Osteoblast (primary cell): ENCODE data around the gene MEAK7. TPM values are rescaled to one million over a fixed set of nuclear protein-coding genes. Genes with fewer than 3 reads are reported as not detected.

Source experiments
- DNase-seq: peaks from one replicate; pipeline ENCODE4 v3.0.0; 2011; ENCODE audit warnings: low spot score, mixed read lengths; ENCODE audit not compliant: insufficient read length; ENCODE audit errors: missing footprints
- H2AFZ ChIP-seq: 2 replicates; pipeline ENCODE4 v1.6.0; 2011; ENCODE audit warnings: mild to moderate bottlenecking, low read length
- H3K27ac ChIP-seq: 2 replicates; pipeline ENCODE4 v1.5.1; 2011; ENCODE audit warnings: mild to moderate bottlenecking, low read depth, low read length, moderate library complexity
- H3K27me3 ChIP-seq: 2 replicates; pipeline ENCODE4 v1.6.0; 2012; ENCODE audit warnings: mild to moderate bottlenecking, control low read depth, inconsistent platforms, low read length, moderate library complexity; ENCODE audit not compliant: insufficient read depth
- H3K36me3 ChIP-seq: 2 replicates; pipeline ENCODE4 v1.5.1; 2011; ENCODE audit warnings: mild to moderate bottlenecking, low read length, control low read depth, moderate library complexity; ENCODE audit not compliant: insufficient read depth
- H3K4me1 ChIP-seq: 2 replicates; pipeline ENCODE4 v1.5.1; 2011; ENCODE audit warnings: mild to moderate bottlenecking, low read length, control low read depth, moderate library complexity; ENCODE audit not compliant: insufficient read depth
- H3K4me2 ChIP-seq: 2 replicates; pipeline ENCODE4 v1.6.0; 2011; ENCODE audit warnings: mild to moderate bottlenecking, low read length; ENCODE audit not compliant: insufficient read depth
- H3K4me3 ChIP-seq: fragments of 200-600 bp; sonication (generic); 3 replicates; pipeline ENCODE4 v1.5.1; 2012; ENCODE audit warnings: mild to moderate bottlenecking, low read length, inconsistent platforms; ENCODE audit not compliant: insufficient read depth
- H3K79me2 ChIP-seq: 2 replicates; pipeline ENCODE4 v1.6.0; 2012; ENCODE audit warnings: mild to moderate bottlenecking, low read length, control low read depth, inconsistent platforms; ENCODE audit not compliant: insufficient read depth
- H3K9me3 ChIP-seq: 2 replicates; pipeline ENCODE4 v1.5.1; 2011; ENCODE audit warnings: low read depth, low read length, control low read depth
- H4K20me1 ChIP-seq: 2 replicates; pipeline ENCODE4 v1.6.0; 2012; ENCODE audit warnings: mild to moderate bottlenecking, low read length, control low read depth; ENCODE audit not compliant: insufficient read depth
- total RNA-seq: library from RNA; depleted of rRNA; stranded (reverse); fragments of >200 nt; gene quantifications from 2 replicates; pipeline ENCODE4 v1.2.3, GENCODE V29; 2012
- TF ChIP-seq, protein P1 (sequence below): IDR thresholded peaks from 2 replicates; pipeline ENCODE4 v1.5.1; 2011; ENCODE audit warnings: mild to moderate bottlenecking, low read depth, low read length, moderate library complexity; ENCODE audit errors: extremely low read depth

The MEAK7 gene
- total RNA-seq, 1 donor = 24.2 TPM

DNA sequence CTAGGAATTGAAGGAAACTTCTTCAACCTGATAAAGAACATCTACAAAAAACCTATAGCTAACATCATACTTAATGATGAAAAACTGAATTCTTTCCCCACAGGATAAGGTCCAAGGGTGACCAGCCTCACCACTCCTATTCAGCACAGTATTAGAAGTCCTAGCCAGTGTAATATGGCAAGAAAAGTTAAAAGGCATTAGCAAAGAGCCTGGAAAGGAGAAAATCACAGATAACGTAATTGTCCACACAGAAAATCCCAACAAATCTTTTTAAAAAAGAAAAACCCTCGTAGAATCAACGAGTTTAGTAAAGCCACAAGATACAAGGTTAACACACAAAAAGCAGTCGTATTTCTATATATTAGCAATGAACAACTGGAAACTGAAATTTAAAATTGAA is 37.8 kb downstream of the MEAK7 start:
- peaks cover 33% of the 10 kb centered on the region for H3K36me3 ChIP-seq
- H3K27me3 ChIP-seq = no peaks in the 10 kb centered on the region
- no peaks in the 10 kb centered on the region for H3K4me1 ChIP-seq
- H3K4me3 ChIP-seq = no peak overlapping the region
- H3K27ac ChIP-seq = no peak overlapping the region
- H3K9me3 ChIP-seq = no peaks in the 10 kb centered on the region
- TF ChIP-seq, protein P1, sequence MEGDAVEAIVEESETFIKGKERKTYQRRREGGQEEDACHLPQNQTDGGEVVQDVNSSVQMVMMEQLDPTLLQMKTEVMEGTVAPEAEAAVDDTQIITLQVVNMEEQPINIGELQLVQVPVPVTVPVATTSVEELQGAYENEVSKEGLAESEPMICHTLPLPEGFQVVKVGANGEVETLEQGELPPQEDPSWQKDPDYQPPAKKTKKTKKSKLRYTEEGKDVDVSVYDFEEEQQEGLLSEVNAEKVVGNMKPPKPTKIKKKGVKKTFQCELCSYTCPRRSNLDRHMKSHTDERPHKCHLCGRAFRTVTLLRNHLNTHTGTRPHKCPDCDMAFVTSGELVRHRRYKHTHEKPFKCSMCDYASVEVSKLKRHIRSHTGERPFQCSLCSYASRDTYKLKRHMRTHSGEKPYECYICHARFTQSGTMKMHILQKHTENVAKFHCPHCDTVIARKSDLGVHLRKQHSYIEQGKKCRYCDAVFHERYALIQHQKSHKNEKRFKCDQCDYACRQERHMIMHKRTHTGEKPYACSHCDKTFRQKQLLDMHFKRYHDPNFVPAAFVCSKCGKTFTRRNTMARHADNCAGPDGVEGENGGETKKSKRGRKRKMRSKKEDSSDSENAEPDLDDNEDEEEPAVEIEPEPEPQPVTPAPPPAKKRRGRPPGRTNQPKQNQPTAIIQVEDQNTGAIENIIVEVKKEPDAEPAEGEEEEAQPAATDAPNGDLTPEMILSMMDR = no peak
- H3K79me2 ChIP-seq = peaks cover 9% of the 10 kb centered on the region
- no peak overlapping the region for H3K4me2 ChIP-seq
- DNase-seq = no peak
- H2AFZ ChIP-seq = no peak overlapping the region
- H4K20me1 ChIP-seq = peaks cover 10% of the 10 kb centered on the region

DNA sequence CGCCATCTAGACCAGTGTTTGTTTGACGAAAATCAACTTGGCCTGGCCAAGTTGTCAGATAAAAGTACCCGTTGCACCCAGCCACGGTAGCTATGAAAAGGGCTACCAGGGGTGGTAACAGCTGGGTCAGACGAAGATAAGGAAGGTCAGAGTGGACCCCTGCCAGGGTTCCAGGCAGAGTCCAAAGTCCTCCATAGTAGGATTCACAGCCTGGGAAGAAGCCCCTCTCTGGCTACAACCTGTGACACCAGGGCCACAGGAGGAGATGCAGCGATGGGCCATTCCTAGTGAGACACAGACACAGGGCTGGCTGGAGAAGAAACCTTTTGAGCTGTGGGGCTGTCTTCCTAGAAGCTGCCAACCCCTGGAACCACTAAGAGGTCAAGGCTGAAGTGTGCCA is 39.3 kb downstream of the MEAK7 start:
- TF ChIP-seq, protein P1 = no peak
- Histone ChIP-seq H2AFZ (no peak overlapping the region), H3K4me3 (no peak overlapping the region), H3K27ac (no peak overlapping the region), H3K4me2 (no peak overlapping the region), H3K9me3 (no peaks in the 10 kb centered on the region), H4K20me1 (peaks cover 10% of the 10 kb centered on the region), H3K27me3 (no peaks in the 10 kb centered on the region), H3K36me3 (peaks cover 39% of the 10 kb centered on the region), H3K79me2 (peaks cover 4% of the 10 kb centered on the region), H3K4me1 (no peaks in the 10 kb centered on the region)
- no peak for DNase-seq

DNA sequence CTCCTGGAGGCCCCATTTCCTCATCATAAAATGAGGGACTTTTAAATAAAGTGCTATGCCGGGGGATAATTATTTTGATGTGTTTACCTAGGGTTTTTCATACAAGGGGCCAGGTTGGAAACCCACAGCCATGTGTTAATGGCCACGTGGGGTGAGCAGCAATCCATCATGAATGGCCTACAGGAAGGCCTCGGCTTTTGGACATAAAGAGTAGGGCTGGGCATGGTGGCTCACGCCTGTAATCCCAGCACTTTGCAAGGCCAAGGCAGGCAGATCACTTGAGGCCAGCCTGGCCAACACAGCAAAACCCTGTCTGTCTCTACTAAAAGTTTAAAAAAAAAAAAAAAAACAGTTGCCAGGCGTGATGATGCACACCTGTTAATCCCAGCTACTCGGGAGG is 40.3 kb downstream of the MEAK7 start:
- no peaks in the 10 kb centered on the region for H3K4me1 ChIP-seq
- H3K4me3 ChIP-seq = no peak overlapping the region
- no peak overlapping the region for H3K4me2 ChIP-seq
- H4K20me1 ChIP-seq = peaks cover 10% of the 10 kb centered on the region
- peaks cover 41% of the 10 kb centered on the region for H3K36me3 ChIP-seq
- peaks cover 4% of the 10 kb centered on the region for H3K79me2 ChIP-seq
- H2AFZ ChIP-seq = no peak overlapping the region
- H3K27me3 ChIP-seq = no peaks in the 10 kb centered on the region
- H3K27ac ChIP-seq = no peak overlapping the region
- no peak for DNase-seq
- TF ChIP-seq, protein P1 = no peak
- H3K9me3 ChIP-seq = no peaks in the 10 kb centered on the region

DNA sequence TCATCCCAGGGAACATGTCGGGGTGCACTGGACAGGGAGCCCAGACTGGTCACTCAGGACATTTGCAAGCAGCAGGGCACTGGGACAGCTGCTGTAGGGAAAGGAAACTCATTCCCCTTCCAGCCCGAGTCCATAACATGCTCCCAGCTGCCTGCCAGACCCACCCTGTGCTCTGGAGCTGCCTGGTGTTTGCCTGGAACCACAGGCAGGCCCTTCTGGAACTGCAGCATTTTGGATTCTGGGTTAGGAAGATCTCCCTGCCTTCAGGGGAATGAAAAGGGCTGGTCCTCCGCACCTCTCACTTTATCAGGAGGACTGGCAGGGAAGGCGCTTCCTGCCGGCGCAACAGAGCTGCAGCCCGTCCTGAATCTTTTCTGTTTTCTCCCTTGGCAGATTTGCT is 41.2 kb downstream of the MEAK7 start:
- Histone ChIP-seq H3K4me3 (no peak overlapping the region), H3K27me3 (no peaks in the 10 kb centered on the region), H3K4me2 (no peak overlapping the region), H3K79me2 (peaks cover 4% of the 10 kb centered on the region), H3K4me1 (no peaks in the 10 kb centered on the region), H3K9me3 (no peaks in the 10 kb centered on the region), H2AFZ (no peak overlapping the region), H3K36me3 (peaks cover 37% of the 10 kb centered on the region), H3K27ac (no peak overlapping the region), H4K20me1 (peaks cover 10% of the 10 kb centered on the region)
- no peak for DNase-seq
- TF ChIP-seq, protein P1 = no peak
